OCI-LY1 (cell line): Measurements from ENCODE around the gene ASGR1.

Source experiments
- EZH2 ChIP-seq: fragments of 200-600 bp; sonication (generic), shearing (Covaris generic); IDR thresholded peaks from 2 replicates; pipeline ENCODE4 v1.8.0; 2017; ENCODE audit warnings: borderline replicate concordance, mixed run types, mild to moderate bottlenecking, antibody characterized with exemption, low read length, moderate library complexity, mixed read lengths
- TF ChIP-seq, protein P1 (sequence below): fragments of 200-600 bp; sonication (generic), shearing (Covaris generic); IDR thresholded peaks from 2 replicates; pipeline ENCODE4 v1.5.1; 2017; ENCODE audit warnings: mild to moderate bottlenecking, antibody characterized with exemption, low read length, moderate library complexity, mixed read lengths

GRCh38 chr17:7225711-7226331 is 46.7 kb upstream of the ASGR1 start:
- TF ChIP-seq, protein P1, sequence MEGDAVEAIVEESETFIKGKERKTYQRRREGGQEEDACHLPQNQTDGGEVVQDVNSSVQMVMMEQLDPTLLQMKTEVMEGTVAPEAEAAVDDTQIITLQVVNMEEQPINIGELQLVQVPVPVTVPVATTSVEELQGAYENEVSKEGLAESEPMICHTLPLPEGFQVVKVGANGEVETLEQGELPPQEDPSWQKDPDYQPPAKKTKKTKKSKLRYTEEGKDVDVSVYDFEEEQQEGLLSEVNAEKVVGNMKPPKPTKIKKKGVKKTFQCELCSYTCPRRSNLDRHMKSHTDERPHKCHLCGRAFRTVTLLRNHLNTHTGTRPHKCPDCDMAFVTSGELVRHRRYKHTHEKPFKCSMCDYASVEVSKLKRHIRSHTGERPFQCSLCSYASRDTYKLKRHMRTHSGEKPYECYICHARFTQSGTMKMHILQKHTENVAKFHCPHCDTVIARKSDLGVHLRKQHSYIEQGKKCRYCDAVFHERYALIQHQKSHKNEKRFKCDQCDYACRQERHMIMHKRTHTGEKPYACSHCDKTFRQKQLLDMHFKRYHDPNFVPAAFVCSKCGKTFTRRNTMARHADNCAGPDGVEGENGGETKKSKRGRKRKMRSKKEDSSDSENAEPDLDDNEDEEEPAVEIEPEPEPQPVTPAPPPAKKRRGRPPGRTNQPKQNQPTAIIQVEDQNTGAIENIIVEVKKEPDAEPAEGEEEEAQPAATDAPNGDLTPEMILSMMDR, result no peak
- no peak for TF ChIP-seq EZH2
